ENCODE data around the gene ZWINT. TPM values are rescaled to one million over a fixed set of nuclear protein-coding genes. Genes with fewer than 3 reads are reported as not detected.

Gene ZWINT
- total and polyA plus RNA-seq, 2 of the 13 experiments (the other 11 are each of a cell fraction or from before 2014, with no cell fraction given), result 27.3 to 121 TPM

GRCh38 chr10:56360967-56361612 lies at the start of gene ZWINT (continued):
- peak; percentile 84 for TF ChIP-seq CSRNP1 (CRISPR knock-in tag; IDR thresholded peaks at IDR 0.05)
- peak; percentile 81; the same call in 1 of the 2 replicates for TF ChIP-seq ZNF354B (CRISPR knock-in tag; IDR thresholded peaks at IDR 0.05)
- 0 out of 2 replicates have a peak, but pooled peaks have one; percentile 37 for TF ChIP-seq TMF1 (CRISPR knock-in tag; IDR thresholded peaks at IDR 0.05; ENCODE audit: low read depth)
- 0 out of 2 replicates have a peak, but pooled peaks have one; percentile 39 for TF ChIP-seq RFX5 (IDR thresholded peaks at IDR 0.05; ENCODE audit: low read depth, low read length)
- peak; percentile 67 for TF ChIP-seq REPIN1 (CRISPR knock-in tag; IDR thresholded peaks at IDR 0.05; ENCODE audit: borderline replicate concordance, low read depth)
- peak; percentile 74; the same call in 1 of the 3 replicates for TF ChIP-seq MXI1 (IDR thresholded peaks at IDR 0.05; ENCODE audit: borderline replicate concordance, low read depth, low read length)
- 0 out of 2 replicates have a peak, but pooled peaks have one; percentile 46 for TF ChIP-seq SMAD1 (CRISPR knock-in tag; IDR thresholded peaks at IDR 0.05; ENCODE audit: borderline replicate concordance, low read depth)
- peak; percentile 73; the same call in 1 of the 2 replicates for TF ChIP-seq BATF2 (CRISPR knock-in tag; IDR thresholded peaks at IDR 0.05)
- peak; percentile 59; the same call in 1 of the 2 replicates for TF ChIP-seq DMAP1 (CRISPR knock-in tag; IDR thresholded peaks at IDR 0.05)
- TF ChIP-seq SMAD3 (CRISPR knock-in tag; IDR thresholded peaks at IDR 0.05), result no peak
- TF ChIP-seq MTA1 (CRISPR knock-in tag; IDR thresholded peaks at IDR 0.05; ENCODE audit: borderline replicate concordance), result no peak
- TF ChIP-seq ZSCAN5A (CRISPR knock-in tag; IDR thresholded peaks at IDR 0.05; ENCODE audit: borderline replicate concordance), result 0 out of 2 replicates have a peak, but pooled peaks have one; percentile 30
- peak; percentile 73; the same call in 1 of the 2 replicates for TF ChIP-seq ZNF253 (CRISPR knock-in tag; IDR thresholded peaks at IDR 0.05; ENCODE audit: borderline replicate concordance)
- TF ChIP-seq ZNF556 (CRISPR knock-in tag; IDR thresholded peaks at IDR 0.05; ENCODE audit: borderline replicate concordance), result no peak
- peak; percentile 98 for TF ChIP-seq BORCS8-MEF2B (CRISPR knock-in tag; IDR thresholded peaks at IDR 0.05)
- no peak for TF ChIP-seq KAT7 (CRISPR knock-in tag; IDR thresholded peaks at IDR 0.05; ENCODE audit: borderline replicate concordance)
- peak; percentile 43; the same call in 1 of the 2 replicates for TF ChIP-seq FOXK1 (CRISPR knock-in tag; IDR thresholded peaks at IDR 0.05; ENCODE audit: borderline replicate concordance, low read depth)
- TF ChIP-seq ZNF382 (CRISPR knock-in tag; IDR thresholded peaks at IDR 0.05; ENCODE audit: borderline replicate concordance), result no peak
- peak; percentile 69 for TF ChIP-seq SALL1 (CRISPR knock-in tag; IDR thresholded peaks at IDR 0.05)
- peak; percentile 26; the same call in 1 of the 2 replicates for TF ChIP-seq ZBTB20 (CRISPR knock-in tag; IDR thresholded peaks at IDR 0.05; ENCODE audit: borderline replicate concordance, low read depth)
- no peak for TF ChIP-seq NONO (IDR thresholded peaks at IDR 0.05)
- TF ChIP-seq NONO (CRISPR knock-in tag; conservative IDR thresholded peaks at IDR 0.05), result peak; percentile 55; the same call in 1 of the 2 replicates
- TF ChIP-seq JARID2 (CRISPR knock-in tag; IDR thresholded peaks at IDR 0.05; ENCODE audit: insufficient replicate concordance), result peak; percentile 41
- no peak for TF ChIP-seq ZFP90 (CRISPR knock-in tag; IDR thresholded peaks at IDR 0.05; ENCODE audit: borderline replicate concordance)
